A673 (cell line): Measurements from ENCODE around the gene CDC42EP1. TPM values are rescaled to one million over a fixed set of nuclear protein-coding genes. Genes with fewer than 3 reads are reported as not detected.
A peak's percentile ranks its signal among the peaks of the same experiment; 100 is the strongest.

Source experiments
- BruUV-seq: library from RNA; stranded (reverse); fragments of 400-500 nt; replicated peaks from 2 replicates; lab custom pipeline; 2021; lab: Mats Ljungman, UMichigan
- CTCF ChIA-PET: fragments of 300-600 bp; sonication (Branson Sonifier 250); formaldehyde crosslinking; loops from one replicate; lab custom pipeline; 2022; ENCODE audit warnings: antibody characterized with exemption; lab: Charles Lee
- POLR2A ChIA-PET: fragments of 300-600 bp; sonication (Branson Sonifier 250); formaldehyde crosslinking; loops from one replicate; lab custom pipeline; 2022; ENCODE audit warnings: antibody characterized with exemption; ENCODE audit not compliant: low non-redundant PET; lab: Charles Lee
- DNase-seq: peaks from one replicate; pipeline ENCODE4 v3.0.0-alpha.2; 2015; ENCODE audit warnings: low spot score
- H3K27ac ChIP-seq: fragments of 200-600 bp; sonication (generic); 2 replicates; pipeline ENCODE4 v1.5.1; 2016; ENCODE audit warnings: mixed run types, low read depth, mild to moderate bottlenecking, mixed read lengths, antibody characterized with exemption, low read length; ENCODE audit not compliant: poor library complexity, severe bottlenecking
- H3K27me3 ChIP-seq: fragments of 200-600 bp; sonication (generic); replicated peaks from 2 replicates; pipeline ENCODE4 v1.6.1; 2017; ENCODE audit warnings: mixed run types, low read depth, mild to moderate bottlenecking, mixed read lengths, antibody characterized with exemption, low read length; ENCODE audit not compliant: insufficient read depth, poor library complexity
- H3K36me3 ChIP-seq: fragments of 200-600 bp; sonication (generic); 2 replicates; pipeline ENCODE4 v1.6.1; 2016; ENCODE audit warnings: mixed run types, mild to moderate bottlenecking, mixed read lengths, antibody characterized with exemption, low read length; ENCODE audit not compliant: insufficient read depth, poor library complexity, severe bottlenecking
- H3K4me1 ChIP-seq: fragments of 200-600 bp; sonication (generic); 2 replicates; pipeline ENCODE4 v1.6.1; 2017; ENCODE audit warnings: mixed run types, mild to moderate bottlenecking, mixed read lengths, antibody characterized with exemption, low read length; ENCODE audit not compliant: insufficient read depth, poor library complexity, severe bottlenecking
- H3K4me3 ChIP-seq: fragments of 200-600 bp; sonication (generic); 2 replicates; pipeline ENCODE4 v1.5.1; 2016; ENCODE audit warnings: low read depth, mixed run types, mild to moderate bottlenecking, mixed read lengths, low read length; ENCODE audit not compliant: poor library complexity, severe bottlenecking
- H3K9me3 ChIP-seq: fragments of 200-600 bp; sonication (generic); 2 replicates; pipeline ENCODE4 v1.6.1; 2016; ENCODE audit warnings: mixed run types, low read depth, mild to moderate bottlenecking, mixed read lengths, antibody characterized with exemption, low read length; ENCODE audit not compliant: poor library complexity, severe bottlenecking
- EZH2 ChIP-seq: fragments of 200-600 bp; sonication (generic); IDR thresholded peaks from 2 replicates; pipeline ENCODE4 v1.6.1; 2017; ENCODE audit warnings: borderline replicate concordance, low read depth, mild to moderate bottlenecking, mixed read lengths, antibody characterized with exemption, low read length; ENCODE audit not compliant: poor library complexity, severe bottlenecking
- intact Hi-C: fragments of 100-400 bp; cut with micrococcal nuclease; formaldehyde crosslinking; loops from one replicate; pipeline ENCODE4 v1.10.0; 2022; ENCODE audit not compliant: unreplicated experiment
- total RNA-seq: library from RNA; stranded (reverse); gene quantifications from 2 replicates; pipeline ENCODE4 v1.2.3, GENCODE V29; 2021
- TF ChIP-seq, protein P1 (sequence below): fragments of 300-800, 200-600 bp; sonication (generic); conservative IDR thresholded peaks from 2 replicates; pipeline ENCODE4 v1.5.1; 2017; ENCODE audit warnings: low read depth, mild to moderate bottlenecking, antibody characterized with exemption, low read length, moderate library complexity, mixed read lengths

Gene CDC42EP1
- total RNA-seq, 1 experiment from 2014 or later, result 1.1 TPM

DNA sequence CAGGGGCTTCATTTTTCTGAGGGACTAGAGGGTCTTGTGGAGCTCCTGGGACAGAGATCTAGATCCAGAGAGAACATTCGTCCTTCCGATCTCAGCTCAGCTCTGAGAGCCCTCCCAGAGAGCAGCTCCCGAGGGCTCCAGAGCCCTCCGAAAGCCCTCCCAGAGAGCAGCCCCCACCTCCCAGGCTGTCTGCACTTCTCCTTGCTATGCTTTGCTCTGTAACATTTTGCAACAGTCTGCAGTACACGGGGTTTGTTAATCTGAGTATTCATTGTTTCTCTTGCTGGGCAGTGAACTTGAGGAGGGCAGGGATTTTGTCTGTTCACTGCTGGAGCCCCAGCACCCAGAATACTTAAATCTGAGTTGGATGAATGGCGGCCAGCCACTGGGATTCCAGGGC, 50.9 kb downstream of the CDC42EP1 start:
- Histone ChIP-seq H3K9me3 (no peaks in the 10 kb centered on the region), H3K27me3 (no peaks in the 10 kb centered on the region), H3K4me1 (peaks cover 31% of the 10 kb centered on the region), H3K4me3 (no peak overlapping the region), H3K36me3 (peaks cover 7% of the 10 kb centered on the region), H3K27ac (peak overlapping the region; percentile 50)
- ChIA-PET CTCF (no interaction called here), POLR2A (no interaction called here)
- intact Hi-C loops, result no loop called here
- no peak for DNase-seq
- BruUV-seq, result no TSS peak
- TF ChIP-seq, protein P1, sequence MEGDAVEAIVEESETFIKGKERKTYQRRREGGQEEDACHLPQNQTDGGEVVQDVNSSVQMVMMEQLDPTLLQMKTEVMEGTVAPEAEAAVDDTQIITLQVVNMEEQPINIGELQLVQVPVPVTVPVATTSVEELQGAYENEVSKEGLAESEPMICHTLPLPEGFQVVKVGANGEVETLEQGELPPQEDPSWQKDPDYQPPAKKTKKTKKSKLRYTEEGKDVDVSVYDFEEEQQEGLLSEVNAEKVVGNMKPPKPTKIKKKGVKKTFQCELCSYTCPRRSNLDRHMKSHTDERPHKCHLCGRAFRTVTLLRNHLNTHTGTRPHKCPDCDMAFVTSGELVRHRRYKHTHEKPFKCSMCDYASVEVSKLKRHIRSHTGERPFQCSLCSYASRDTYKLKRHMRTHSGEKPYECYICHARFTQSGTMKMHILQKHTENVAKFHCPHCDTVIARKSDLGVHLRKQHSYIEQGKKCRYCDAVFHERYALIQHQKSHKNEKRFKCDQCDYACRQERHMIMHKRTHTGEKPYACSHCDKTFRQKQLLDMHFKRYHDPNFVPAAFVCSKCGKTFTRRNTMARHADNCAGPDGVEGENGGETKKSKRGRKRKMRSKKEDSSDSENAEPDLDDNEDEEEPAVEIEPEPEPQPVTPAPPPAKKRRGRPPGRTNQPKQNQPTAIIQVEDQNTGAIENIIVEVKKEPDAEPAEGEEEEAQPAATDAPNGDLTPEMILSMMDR, result no peak
- TF ChIP-seq EZH2, result no peak

DNA sequence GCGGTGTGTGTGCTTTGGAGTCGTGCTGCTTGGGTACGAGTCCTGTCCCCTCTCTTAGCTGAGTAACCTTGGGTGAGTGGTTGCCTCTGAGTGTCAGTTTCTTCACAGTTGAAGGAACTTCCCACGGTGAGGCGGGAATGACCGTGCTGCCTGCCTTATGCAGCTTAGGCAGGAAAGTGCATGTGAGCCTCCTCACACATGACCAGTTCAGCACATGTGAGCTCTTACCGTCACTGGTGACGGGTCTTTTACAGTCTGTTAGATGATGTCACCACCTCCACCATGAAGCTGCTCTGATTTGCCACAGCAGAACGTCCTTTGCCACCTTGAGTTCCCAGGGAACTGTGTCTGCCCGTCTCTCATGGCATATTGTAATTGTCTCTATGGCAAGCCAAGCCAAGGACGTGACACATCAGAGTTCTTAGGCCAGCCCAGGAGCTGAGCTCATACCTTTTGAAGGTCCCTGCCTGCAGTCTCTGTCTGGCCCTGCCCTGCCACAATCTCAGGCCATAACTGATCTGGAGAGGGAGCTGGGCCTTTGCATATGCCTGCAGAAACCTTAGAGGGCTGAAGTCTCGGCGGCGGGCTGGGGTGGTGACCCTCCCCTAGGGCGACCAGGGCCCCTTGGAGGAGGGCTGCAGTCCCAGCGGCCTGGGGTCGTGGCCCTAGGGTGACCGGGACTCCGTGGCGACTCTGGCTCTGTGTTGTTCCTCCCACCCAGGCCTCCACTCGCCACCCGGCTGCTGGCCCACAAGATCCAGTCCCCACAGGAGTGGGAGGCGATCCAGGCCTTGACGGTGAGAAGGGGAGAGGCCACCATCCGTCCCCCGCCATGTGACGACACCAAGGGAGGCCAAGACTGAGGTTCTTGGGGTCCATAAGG, 56.2 kb downstream of the CDC42EP1 start:
- H3K27ac ChIP-seq, result no peak overlapping the region
- POLR2A ChIA-PET, result interaction anchor here (0.6 kb wide), 1 partner anchor 14 kb away, joined by 3 read pairs; no protein-coding TSS in a partner anchor
- BruUV-seq, result no TSS peak
- H3K36me3 ChIP-seq, result peaks cover 43% of the 10 kb centered on the region
- CTCF ChIA-PET, result interaction anchor here (0.8 kb wide), 1 partner anchor 9 kb away, joined by 3 read pairs; no protein-coding TSS in a partner anchor
- H3K9me3 ChIP-seq, result no peaks in the 10 kb centered on the region
- H3K4me3 ChIP-seq, result no peak overlapping the region
- TF ChIP-seq EZH2, result no peak
- TF ChIP-seq, protein P1, result no peak
- no peak for DNase-seq
- peaks cover 11% of the 10 kb centered on the region for H3K4me1 ChIP-seq
- no peaks in the 10 kb centered on the region for H3K27me3 ChIP-seq
- intact Hi-C loops, result no loop called here

DNA sequence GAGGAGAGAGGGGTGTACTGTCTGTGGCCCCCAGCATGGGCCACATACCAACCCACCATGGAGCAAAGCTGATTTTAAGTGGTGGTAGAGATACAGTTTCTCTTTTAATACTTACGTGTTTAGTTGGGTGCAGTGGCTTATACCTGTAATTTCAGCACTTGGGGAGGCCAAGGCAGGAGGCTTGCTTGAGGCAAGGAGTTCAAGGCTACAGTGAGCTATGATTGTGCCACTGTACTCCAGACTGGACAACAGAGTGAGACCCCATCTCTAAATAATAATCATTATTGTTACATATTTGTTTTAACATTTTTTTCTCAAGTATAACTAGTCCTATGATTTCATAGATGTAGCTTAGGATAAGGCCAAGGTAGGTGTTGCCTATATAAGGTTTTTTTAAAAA, 57.2 kb downstream of the CDC42EP1 start:
- H3K27ac ChIP-seq, result no peak overlapping the region
- peaks cover 11% of the 10 kb centered on the region for H3K4me1 ChIP-seq
- intact Hi-C loops, result no loop called here
- no peaks in the 10 kb centered on the region for H3K27me3 ChIP-seq
- H3K9me3 ChIP-seq, result no peaks in the 10 kb centered on the region
- H3K4me3 ChIP-seq, result no peak overlapping the region
- no peak for DNase-seq
- CTCF ChIA-PET, result interaction anchor here (0.8 kb wide), 1 partner anchor 25 kb away, joined by 3 read pairs; no protein-coding TSS in a partner anchor
- TF ChIP-seq, protein P1, result no peak
- TF ChIP-seq EZH2, result no peak
- TSS peak; percentile 28 for BruUV-seq
- peaks cover 43% of the 10 kb centered on the region for H3K36me3 ChIP-seq
- POLR2A ChIA-PET, result no interaction called here
